Measurements from ENCODE around the gene CTSW. TPM values are rescaled to one million over a fixed set of nuclear protein-coding genes. Genes with fewer than 3 reads are reported as not detected.
A peak's percentile ranks its signal among the peaks of the same experiment; 100 is the strongest.

CTSW gene
- total RNA-seq, 1 donor from 2014 or later = not detected

DNA sequence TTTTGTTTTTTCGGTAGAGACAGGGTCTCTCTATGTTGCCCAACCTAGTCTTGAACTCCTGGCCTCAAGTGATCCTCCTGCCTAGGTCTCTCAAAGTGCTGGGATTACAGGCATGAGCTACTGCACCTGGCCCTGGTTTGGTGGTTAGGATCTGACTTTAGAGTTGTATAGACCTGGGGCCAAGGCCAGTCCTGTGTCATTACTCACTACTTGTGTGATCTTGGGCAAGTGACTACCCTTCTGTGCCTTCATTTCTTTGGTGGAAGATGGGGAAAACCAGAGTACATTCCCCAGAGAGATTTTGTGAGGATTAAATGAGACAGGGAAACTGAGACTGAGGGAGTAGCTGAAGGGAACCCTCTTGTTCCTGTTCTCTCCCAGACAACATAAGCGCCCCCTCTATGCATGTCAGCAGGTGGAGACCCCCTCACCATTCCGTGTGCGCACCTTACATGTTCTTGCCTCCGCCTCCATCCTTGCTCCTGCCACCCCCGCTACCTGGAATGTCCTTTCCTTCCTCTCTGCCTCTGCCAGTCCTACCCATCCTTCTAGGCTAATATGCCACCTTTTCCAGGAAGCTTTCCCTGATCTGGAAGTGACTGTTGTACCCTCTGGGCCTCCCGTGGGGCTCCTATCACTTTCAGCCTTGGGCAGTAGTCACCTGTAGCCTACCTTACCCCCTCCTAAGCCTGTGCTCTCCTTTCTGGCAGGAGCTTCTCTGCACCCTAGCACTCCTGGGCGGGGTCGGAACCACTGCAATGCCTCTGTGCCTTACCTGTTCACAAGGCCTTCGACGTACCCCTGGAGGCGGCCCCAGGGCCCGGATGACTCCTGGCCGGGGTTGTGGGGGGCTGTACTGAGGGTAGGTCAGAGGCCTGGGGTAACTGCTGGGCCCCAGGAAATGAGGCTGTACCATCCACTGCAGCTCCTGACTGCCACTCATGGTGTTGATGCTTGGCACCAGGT, 16.7 kb downstream of the CTSW start:
- peaks cover 26% of the 10 kb centered on the region for H3K27me3 Mint-ChIP-seq (ENCODE audit: unreplicated experiment)
- H3K36me3 Mint-ChIP-seq (ENCODE audit: low read depth, unreplicated experiment) = no peaks in the 10 kb centered on the region
- H3K4me1 Mint-ChIP-seq (ENCODE audit: unreplicated experiment) = peaks cover 25% of the 10 kb centered on the region

DNA sequence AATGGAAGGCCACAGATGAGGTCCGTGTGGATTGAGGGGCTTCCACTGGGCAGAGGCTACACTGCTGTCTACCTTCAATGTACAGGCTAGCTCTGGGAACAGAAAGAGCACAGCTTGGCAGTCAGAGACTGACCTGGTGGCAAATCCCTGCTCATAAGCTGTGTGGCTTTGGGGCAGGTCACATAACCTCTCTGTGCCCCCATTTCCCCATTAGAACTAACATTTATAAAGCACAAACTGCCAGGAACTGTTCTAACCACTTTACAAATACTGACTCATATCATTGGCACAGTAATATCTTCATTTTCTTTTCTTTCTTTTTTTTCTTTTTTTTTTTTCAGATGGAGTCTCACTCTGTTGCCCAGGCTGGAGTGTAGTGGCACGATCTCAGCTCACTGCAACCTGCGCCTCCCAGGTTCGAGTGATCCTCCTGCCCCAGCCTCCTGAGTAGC, 17.4 kb downstream of the CTSW start:
- peaks cover 27% of the 10 kb centered on the region for H3K27me3 Mint-ChIP-seq (ENCODE audit: unreplicated experiment)
- H3K4me3 Mint-ChIP-seq (ENCODE audit: unreplicated experiment) = no peak overlapping the region
- DNase-seq (ENCODE audit: low spot score) = no peak
- H3K9me3 Mint-ChIP-seq (ENCODE audit: unreplicated experiment) = no peaks in the 10 kb centered on the region
- H3K4me1 Mint-ChIP-seq (ENCODE audit: unreplicated experiment) = peaks cover 23% of the 10 kb centered on the region
- H3K27ac Mint-ChIP-seq (ENCODE audit: unreplicated experiment) = no peak overlapping the region
- H3K36me3 Mint-ChIP-seq (ENCODE audit: low read depth, unreplicated experiment) = no peaks in the 10 kb centered on the region
- TF ChIP-seq, protein P1, sequence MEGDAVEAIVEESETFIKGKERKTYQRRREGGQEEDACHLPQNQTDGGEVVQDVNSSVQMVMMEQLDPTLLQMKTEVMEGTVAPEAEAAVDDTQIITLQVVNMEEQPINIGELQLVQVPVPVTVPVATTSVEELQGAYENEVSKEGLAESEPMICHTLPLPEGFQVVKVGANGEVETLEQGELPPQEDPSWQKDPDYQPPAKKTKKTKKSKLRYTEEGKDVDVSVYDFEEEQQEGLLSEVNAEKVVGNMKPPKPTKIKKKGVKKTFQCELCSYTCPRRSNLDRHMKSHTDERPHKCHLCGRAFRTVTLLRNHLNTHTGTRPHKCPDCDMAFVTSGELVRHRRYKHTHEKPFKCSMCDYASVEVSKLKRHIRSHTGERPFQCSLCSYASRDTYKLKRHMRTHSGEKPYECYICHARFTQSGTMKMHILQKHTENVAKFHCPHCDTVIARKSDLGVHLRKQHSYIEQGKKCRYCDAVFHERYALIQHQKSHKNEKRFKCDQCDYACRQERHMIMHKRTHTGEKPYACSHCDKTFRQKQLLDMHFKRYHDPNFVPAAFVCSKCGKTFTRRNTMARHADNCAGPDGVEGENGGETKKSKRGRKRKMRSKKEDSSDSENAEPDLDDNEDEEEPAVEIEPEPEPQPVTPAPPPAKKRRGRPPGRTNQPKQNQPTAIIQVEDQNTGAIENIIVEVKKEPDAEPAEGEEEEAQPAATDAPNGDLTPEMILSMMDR (IDR thresholded peaks at IDR 0.05; ENCODE audit: unreplicated experiment) = no peak

More for the DNA sequence above, 16.7 kb downstream of the CTSW start:
- no peak for DNase-seq (ENCODE audit: low spot score)
- no peak overlapping the region for H3K4me3 Mint-ChIP-seq (ENCODE audit: unreplicated experiment)
- H3K27ac Mint-ChIP-seq (ENCODE audit: unreplicated experiment) = no peak overlapping the region
- no peaks in the 10 kb centered on the region for H3K9me3 Mint-ChIP-seq (ENCODE audit: unreplicated experiment)
- TF ChIP-seq, protein P1 (IDR thresholded peaks at IDR 0.05; ENCODE audit: unreplicated experiment) = no peak

DNA sequence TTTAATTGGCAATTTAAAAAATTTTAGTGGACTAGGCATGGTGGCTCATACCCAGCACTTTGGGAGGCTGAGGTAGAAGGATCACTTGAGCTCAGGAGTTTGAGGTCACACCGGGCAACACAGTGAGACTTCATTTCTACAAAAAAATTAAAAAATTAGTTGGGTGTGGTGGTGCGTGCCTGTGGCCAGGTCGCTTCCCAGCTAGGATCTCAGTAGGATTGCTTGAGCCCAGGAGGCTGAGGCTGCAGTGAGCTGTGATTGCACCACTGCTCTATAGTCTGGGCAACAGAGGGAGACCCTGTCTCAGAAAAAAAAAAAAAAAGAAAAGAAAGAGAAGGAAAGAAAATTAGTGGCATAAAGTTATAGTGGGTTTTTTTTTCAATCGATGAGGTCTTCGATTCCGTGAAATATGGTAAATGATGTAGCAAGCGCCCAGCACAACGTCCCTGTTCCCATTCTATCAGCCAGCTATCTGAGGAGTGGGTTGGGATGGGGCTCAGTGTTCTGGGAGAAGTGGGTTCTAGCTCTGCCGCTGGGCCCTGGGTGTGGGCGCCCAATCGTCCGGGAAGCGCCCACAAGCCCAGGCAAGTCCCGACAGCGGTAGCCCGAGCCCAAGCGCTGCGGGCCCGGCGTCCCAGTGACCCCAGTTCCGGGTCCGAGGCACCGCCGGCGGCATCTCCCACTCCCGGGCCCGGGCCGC, 19.2 kb downstream of the CTSW start:
- Mint-ChIP-seq H3K4me3 (ENCODE audit: unreplicated experiment) (peak overlapping the region; percentile 88), H3K27me3 (ENCODE audit: unreplicated experiment) (peaks cover 23% of the 10 kb centered on the region), H3K4me1 (ENCODE audit: unreplicated experiment) (peaks cover 9% of the 10 kb centered on the region), H3K36me3 (ENCODE audit: low read depth, unreplicated experiment) (no peaks in the 10 kb centered on the region), H3K9me3 (ENCODE audit: unreplicated experiment) (no peaks in the 10 kb centered on the region), H3K27ac (ENCODE audit: unreplicated experiment) (peak overlapping the region; percentile 64)
- TF ChIP-seq, protein P1 (IDR thresholded peaks at IDR 0.05; ENCODE audit: unreplicated experiment) = no peak
- no peak for DNase-seq (ENCODE audit: low spot score)

DNA sequence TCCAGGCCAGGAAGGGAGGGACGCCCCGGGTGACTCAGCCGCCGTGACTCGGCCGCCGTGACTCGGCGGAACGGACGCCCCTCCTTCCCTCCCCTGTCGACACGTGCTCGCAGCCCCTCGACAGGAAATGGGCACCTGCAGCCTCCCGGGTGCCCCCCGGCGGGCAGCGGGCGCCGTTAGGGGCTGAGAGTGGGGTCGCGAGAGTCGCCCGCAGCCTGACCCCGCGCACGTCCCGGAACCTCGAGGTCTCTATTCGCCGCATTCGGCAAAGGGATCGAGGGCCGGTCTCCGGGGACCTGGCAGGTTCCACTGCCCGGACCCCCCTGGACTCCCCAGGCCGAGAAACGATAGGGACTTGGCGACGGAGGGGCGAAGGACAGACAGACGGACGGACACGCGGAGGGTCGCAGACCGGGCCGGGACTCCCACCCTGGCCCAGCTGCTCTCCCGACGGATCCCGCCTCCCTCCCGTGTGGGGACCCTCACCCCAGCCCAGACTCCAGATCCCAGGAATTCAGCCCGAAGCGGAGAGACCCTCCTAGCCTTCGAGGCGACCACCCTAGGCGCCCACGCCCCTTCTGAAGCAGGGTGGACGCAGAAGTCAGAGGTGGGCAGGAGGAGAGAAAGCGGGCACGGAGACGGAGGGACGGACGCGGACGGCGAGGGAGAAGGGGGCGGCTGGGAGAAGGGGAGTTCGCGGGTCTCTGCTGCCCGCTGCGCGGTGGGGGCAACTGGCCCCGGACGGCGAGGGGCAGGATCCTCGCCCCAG, 19.9 kb downstream of the CTSW start:
- no peaks in the 10 kb centered on the region for H3K9me3 Mint-ChIP-seq (ENCODE audit: unreplicated experiment)
- TF ChIP-seq, protein P1 (IDR thresholded peaks at IDR 0.05; ENCODE audit: unreplicated experiment) = no peak
- no peaks in the 10 kb centered on the region for H3K36me3 Mint-ChIP-seq (ENCODE audit: low read depth, unreplicated experiment)
- no peak overlapping the region for H3K27ac Mint-ChIP-seq (ENCODE audit: unreplicated experiment)
- H3K4me1 Mint-ChIP-seq (ENCODE audit: unreplicated experiment) = peaks cover 3% of the 10 kb centered on the region
- H3K4me3 Mint-ChIP-seq (ENCODE audit: unreplicated experiment) = peak overlapping the region; percentile 42
- peak; percentile 49 for DNase-seq (ENCODE audit: low spot score)
- H3K27me3 Mint-ChIP-seq (ENCODE audit: unreplicated experiment) = peaks cover 20% of the 10 kb centered on the region
